GM21447 (cell line): ENCODE data around the gene TIGD6.
A peak's percentile ranks its signal among the peaks of the same experiment; 100 is the strongest.

Experiments
- ATAC-seq: cut with Tn5 transposase; IDR thresholded peaks from one replicate; pipeline ENCODE4 v1.9.1; 2021; ENCODE audit not compliant: unreplicated experiment

Gene TIGD6

DNA sequence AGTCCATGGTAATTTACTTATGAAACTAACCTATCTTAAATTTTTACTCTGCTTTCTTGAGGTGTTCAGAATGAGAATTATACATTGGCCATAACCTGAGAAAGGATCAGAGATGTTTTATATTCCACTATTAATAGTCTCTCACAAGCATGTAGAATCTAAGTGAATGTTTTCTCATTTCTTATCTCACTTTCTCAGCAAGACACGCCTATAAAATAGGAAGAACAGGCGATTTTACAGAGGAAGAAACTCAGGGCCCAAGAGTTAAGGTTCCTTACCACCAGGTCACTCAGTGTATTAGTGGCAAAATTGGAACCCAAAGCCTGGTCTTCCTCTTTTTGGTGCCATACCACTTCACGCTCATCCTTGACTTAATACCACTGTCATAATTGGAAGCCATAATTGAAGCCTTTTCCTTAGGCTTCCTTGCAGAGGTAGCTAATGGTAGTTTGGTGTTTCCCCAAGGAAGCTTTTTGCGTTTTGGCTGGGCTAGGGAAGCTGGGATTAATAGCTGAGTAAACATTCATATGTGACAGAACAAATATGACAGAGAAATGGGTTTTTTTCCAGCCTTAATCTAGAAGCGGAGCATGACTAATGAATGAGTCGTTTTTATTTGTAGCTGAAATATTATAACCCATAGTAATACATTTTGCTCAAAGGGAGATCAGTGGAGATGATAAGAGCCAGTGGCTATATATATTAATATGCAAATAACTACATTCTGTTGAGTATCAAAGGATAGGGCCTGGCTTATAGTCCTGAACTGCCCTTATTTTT, 17.0 kb upstream of the TIGD6 start:
- no peak for ATAC-seq

GRCh38 chr5:150016537-150016936, 16.1 kb upstream of the TIGD6 start:
- no peak for ATAC-seq

DNA sequence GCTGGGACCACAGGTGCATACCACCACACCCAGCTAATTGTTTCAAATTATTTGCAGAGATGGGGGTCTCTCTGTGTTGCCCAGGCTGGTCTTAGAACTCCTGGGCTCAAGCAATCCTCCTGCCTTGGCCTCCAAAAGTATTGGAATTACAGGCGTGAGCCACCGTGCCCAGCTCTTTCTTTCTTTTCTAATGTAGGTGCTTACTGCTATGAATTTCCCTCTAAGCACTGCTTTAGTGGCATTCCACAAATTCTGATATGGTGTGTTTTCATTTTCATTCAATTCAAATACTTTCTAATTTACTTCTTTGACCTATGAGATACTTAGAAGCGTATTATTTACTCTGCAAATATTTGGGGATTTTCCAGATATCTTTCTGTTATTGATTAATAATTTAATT, 15.0 kb upstream of the TIGD6 start:
- ATAC-seq: no peak

- no peak for ATAC-seq
These were observed 14.0 kb upstream of the TIGD6 start for GRCh38 chr5:150014456-150014855.

DNA sequence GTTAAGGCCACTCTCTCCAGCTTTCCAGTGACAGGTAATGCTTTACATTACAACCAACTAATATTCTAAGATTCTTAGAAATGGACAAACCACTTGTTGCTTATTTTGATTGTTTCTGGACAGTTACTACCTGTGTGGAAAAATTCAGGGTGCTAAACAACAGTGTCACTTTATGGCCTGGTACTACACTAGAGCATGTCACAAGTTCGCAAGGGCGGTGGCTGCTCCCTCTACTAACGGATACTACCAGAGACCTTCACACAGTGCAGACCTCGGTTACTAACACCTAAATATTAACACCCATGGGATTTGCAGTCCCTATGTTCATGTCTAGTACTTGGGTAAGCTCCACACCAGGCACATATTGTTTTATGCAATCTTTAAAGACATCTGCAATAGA, 13.5 kb upstream of the TIGD6 start:
- ATAC-seq: no peak

GRCh38 chr5:150009671-150010387, 9.4 kb upstream of the TIGD6 start:
- ATAC-seq: no peak

DNA sequence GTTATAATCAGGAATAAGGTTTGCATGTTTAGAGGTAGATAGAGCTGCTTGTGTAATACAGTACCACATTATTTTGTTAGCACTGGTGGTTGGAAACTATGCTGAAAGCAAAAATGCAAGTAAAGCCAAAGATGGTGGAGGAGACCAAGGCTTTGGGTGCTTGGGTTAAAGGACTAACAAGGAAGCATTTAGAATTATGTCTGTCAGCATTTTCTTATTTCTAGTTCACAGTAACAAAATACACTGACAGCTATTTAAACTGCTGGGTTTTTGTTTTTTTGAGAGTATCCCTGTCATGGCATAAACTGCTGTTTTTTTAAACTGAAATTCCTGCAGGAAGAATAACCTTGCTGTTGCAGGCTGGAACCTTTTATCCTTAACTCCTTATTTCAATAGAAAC, 6.6 kb upstream of the TIGD6 start:
- no peak for ATAC-seq

GRCh38 chr5:150006318-150006717, 5.9 kb upstream of the TIGD6 start:
- ATAC-seq: no peak

GRCh38 chr5:150001660-150002486, 1.4 kb upstream of the TIGD6 start:
- peak; percentile 69 for ATAC-seq

- ATAC-seq: peak; percentile 23
These were observed 671 bp upstream of the TIGD6 start for GRCh38 chr5:150000990-150001659.

- ATAC-seq: no peak
These were observed 593 bp downstream of the TIGD6 start for GRCh38 chr5:149999866-150000255.

- no peak for ATAC-seq
These were observed 1.1 kb downstream of the TIGD6 start for GRCh38 chr5:149999359-149999758.

DNA sequence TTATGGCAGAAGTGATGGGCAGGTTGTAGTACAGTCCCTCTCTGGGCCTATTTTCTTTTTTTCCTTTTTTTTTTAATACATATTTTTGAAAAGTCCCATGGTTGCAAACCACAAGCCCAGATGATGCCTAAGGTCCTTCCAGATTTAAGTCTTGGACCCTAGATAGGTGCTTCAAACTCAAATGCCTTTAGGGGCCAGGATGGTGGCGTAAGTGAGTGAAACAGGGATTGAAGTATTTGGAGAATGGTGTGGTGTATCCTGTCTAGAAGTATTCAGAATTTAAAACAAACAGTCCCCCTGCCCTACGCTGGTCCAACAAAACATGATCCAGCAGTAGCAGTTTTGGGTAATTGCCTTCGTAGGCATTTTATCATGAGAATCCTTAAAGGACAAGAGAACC, 2.2 kb downstream of the TIGD6 start:
- no peak for ATAC-seq

- ATAC-seq: no peak
These were observed 4.1 kb downstream of the TIGD6 start for GRCh38 chr5:149996205-149996890.

GRCh38 chr5:149995385-149996204, 4.9 kb downstream of the TIGD6 start:
- ATAC-seq: no peak

DNA sequence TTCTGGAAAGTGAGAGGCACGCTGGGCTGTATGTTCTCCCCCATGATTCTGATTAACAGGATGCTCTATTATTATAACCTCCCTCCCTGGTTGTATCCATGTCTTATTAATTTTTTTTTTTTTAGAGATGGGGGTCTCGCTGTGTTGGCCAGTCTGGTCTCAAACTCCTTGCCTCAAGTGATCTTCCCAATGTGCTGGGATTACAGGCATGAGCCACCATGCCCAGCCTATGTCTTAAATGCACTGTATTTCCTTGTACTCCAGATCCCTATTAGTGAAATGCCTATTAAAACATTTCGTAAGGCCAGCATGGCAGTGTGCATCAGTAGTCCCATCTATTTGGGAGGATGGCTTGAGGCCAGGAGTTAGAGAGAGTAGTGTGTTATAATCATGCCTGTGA, 7.0 kb downstream of the TIGD6 start:
- no peak for ATAC-seq

GRCh38 chr5:149990518-149991376, 9.7 kb downstream of the TIGD6 start:
- peak; percentile 80 for ATAC-seq

DNA sequence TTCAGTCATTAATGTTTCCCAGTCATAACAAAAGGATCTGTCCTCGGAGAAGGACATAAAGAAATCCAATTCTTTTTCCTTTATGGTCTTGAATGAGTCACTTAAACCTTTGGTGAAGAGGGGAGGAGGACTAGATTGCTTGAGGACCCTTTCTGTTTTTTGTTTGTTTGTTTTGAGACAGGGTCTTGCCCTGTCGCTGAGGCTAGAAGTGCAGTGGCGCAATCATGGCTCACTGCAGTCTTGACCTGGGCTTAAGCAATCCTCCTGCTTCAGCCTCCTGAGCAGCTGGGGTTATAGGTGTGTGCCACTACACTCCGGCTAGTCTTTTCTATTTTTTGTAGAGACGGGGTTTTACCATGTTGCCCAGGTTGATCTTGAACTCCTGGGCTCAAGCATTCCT, 12.3 kb downstream of the TIGD6 start:
- no peak for ATAC-seq

DNA sequence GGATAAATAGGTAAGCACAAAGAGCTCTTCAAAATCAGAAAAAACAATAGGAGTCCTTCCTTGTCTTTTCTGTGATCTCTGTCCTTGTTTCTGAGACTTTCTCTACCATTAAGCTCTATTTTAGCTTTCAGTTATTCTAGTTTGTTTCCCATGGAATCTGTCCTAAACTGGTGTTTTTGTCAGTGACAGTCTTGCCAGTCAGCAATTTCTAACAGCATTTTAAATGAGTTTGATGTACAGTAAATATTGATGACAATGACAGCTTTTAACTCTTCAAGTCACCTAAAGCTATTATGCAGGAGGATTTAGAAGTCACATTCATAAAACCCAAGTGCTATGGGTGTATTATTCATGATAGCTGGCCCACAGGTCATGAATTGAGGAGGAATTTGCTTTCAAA, 17.9 kb downstream of the TIGD6 start:
- ATAC-seq: no peak
